GM12878 (cell line): ENCODE data around the gene OSBPL7. TPM values are rescaled to one million over a fixed set of nuclear protein-coding genes. Genes with fewer than 3 reads are reported as not detected.

Source experiments
- ATAC-seq: fragments of 200-7000 bp; cut with Tn5 transposase; 3 replicates; pipeline ENCODE4 v1.9.1; 2020; ENCODE audit warnings: mild to moderate bottlenecking, moderate library complexity
- BruUV-seq: library from RNA; stranded (reverse); fragments of 400-500 nt; replicated peaks from 2 replicates; lab custom pipeline; 2021; lab: Mats Ljungman, UMichigan
- CTCF ChIA-PET: fragments of 300-600 bp; sonication (Branson Sonifier 250); formaldehyde crosslinking; extraction: SDS; loops from one replicate; lab custom pipeline; 2021; ENCODE audit warnings: inconsistent platforms; lab: Yijun Ruan, JAX
- POLR2A ChIA-PET: fragments of 350-600 bp; formaldehyde crosslinking; extraction: SDS; loops from one replicate; lab custom pipeline; 2021; ENCODE audit warnings: inconsistent platforms; lab: Charles Lee
- RAD21 ChIA-PET: fragments of 300-600 bp; sonication (Branson Sonifier 250); formaldehyde crosslinking; loops from one replicate; lab custom pipeline; 2023; ENCODE audit warnings: antibody characterized with exemption; ENCODE audit not compliant: unreplicated experiment; lab: Charles Lee
- SMC1A ChIA-PET: fragments of 300-600 bp; sonication (Branson Sonifier 250); formaldehyde crosslinking; loops from one replicate; lab custom pipeline; 2023; ENCODE audit not compliant: unreplicated experiment, uncharacterized antibody; lab: Charles Lee
- DNase-seq: peaks from one replicate; pipeline ENCODE4 v3.0.0-alpha.2; 2011; ENCODE audit warnings: low read depth, low spot score
- FAIRE-seq: peaks from 3 replicates; lab custom pipeline; 2011; peaks lifted over from hg19 to GRCh38; lab: Jason Lieb, UNC
- H2AFZ ChIP-seq: 2 replicates; pipeline ENCODE4 v1.6.0; 2011; ENCODE audit warnings: low read depth, low read length, control low read depth; ENCODE audit not compliant: control insufficient read depth
- H3K27ac ChIP-seq: 2 replicates; pipeline ENCODE4 v1.5.1; 2011; ENCODE audit warnings: control low read depth; ENCODE audit not compliant: control insufficient read depth, insufficient read depth
- H3K27me3 ChIP-seq, 2 experiments: replicated peaks in 1 of 2; 2 replicates each; pipeline versions ENCODE4 v1.6.0 to v1.6.1; 2011; ENCODE audit warnings: low read length in 1 of 2; ENCODE audit not compliant: control insufficient read depth in 2 of 2, insufficient read depth in 2 of 2
- H3K36me3 ChIP-seq, 2 experiments: 2 replicates each; pipeline ENCODE4 v1.5.1; 2011; ENCODE audit warnings: low read length in 1 of 2; ENCODE audit not compliant: control insufficient read depth in 2 of 2, insufficient read depth in 2 of 2
- H3K4me1 ChIP-seq: 2 replicates; pipeline ENCODE4 v1.6.1; 2011; ENCODE audit warnings: mild to moderate bottlenecking, low read length, moderate library complexity, mixed read lengths; ENCODE audit not compliant: control insufficient read depth, insufficient read depth
- H3K4me2 ChIP-seq: 2 replicates; pipeline ENCODE4 v1.6.0; 2011; ENCODE audit warnings: control low read depth; ENCODE audit not compliant: control insufficient read depth, insufficient read depth
- H3K4me3 ChIP-seq: fragments of 200-600 bp; sonication (generic); 2 replicates; pipeline ENCODE4 v1.5.1; 2016
- H3K79me2 ChIP-seq: 2 replicates; pipeline ENCODE4 v1.6.0; 2011; ENCODE audit warnings: low read length; ENCODE audit not compliant: control insufficient read depth, insufficient read depth
- H3K9ac ChIP-seq: 2 replicates; pipeline ENCODE4 v1.8.0; 2011; ENCODE audit warnings: low read length, control low read depth, mixed read lengths; ENCODE audit not compliant: control insufficient read depth, insufficient read depth
- H3K9me3 ChIP-seq: replicated peaks from 3 replicates; pipeline ENCODE4 v1.5.1; 2011; ENCODE audit warnings: mild to moderate bottlenecking, low read length; ENCODE audit not compliant: control insufficient read depth, insufficient read depth
- H4K20me1 ChIP-seq: 2 replicates; pipeline ENCODE4 v1.6.0; 2011; ENCODE audit not compliant: control insufficient read depth, insufficient read depth
- ASH2L ChIP-seq: fragments of 300-600, 200-600 bp; sonication (generic); IDR thresholded peaks from 2 replicates; pipeline ENCODE4 v1.6.1; 2017; ENCODE audit warnings: low read depth, mild to moderate bottlenecking, borderline replicate concordance
- BMI1 ChIP-seq: fragments of 450-650 bp; IDR thresholded peaks from 2 replicates; pipeline ENCODE4 v1.6.1; 2016; ENCODE audit warnings: mild to moderate bottlenecking, moderate library complexity, borderline replicate concordance
- CEBPB ChIP-seq, 2 experiments: fragments of 150-350 bp in 1 of 2; IDR thresholded peaks; 2 replicates each; pipeline ENCODE4 v1.6.1; 2012 to 2014; ENCODE audit warnings: low read depth in 2 of 2, low read length in 2 of 2, borderline replicate concordance in 1 of 2, inconsistent platforms in 1 of 2
- CHD2 ChIP-seq: IDR thresholded peaks from 2 replicates; pipeline ENCODE4 v1.6.1; 2011; ENCODE audit warnings: low read depth, low read length, improper control_type of control experiment, borderline replicate concordance
- GABPA ChIP-seq: IDR thresholded peaks from 2 replicates; pipeline ENCODE4 v1.6.1; 2014; ENCODE audit warnings: antibody characterized with exemption, low read depth, mild to moderate bottlenecking, inconsistent platforms
- NFYA ChIP-seq: IDR thresholded peaks from 2 replicates; pipeline ENCODE4 v1.6.1; 2011; ENCODE audit warnings: low read depth, mild to moderate bottlenecking, low read length, improper control_type of control experiment, borderline replicate concordance
- NR2C2 ChIP-seq: IDR thresholded peaks from 2 replicates; pipeline ENCODE4 v1.6.1; 2011; ENCODE audit warnings: borderline replicate concordance, low read depth; ENCODE audit not compliant: control insufficient read depth, insufficient read length
- POLR2A ChIP-seq: IDR thresholded peaks from 2 replicates; pipeline ENCODE4 v1.6.1; 2011; ENCODE audit warnings: low read depth, mild to moderate bottlenecking, low read length
- SMAD5 ChIP-seq: IDR thresholded peaks from 2 replicates; pipeline ENCODE4 v1.6.1; 2016; ENCODE audit warnings: antibody characterized with exemption, low read depth
- SP1 ChIP-seq: IDR thresholded peaks from one replicate; pipeline ENCODE4 v1.6.1; 2011; ENCODE audit warnings: low read depth, low read length
- TARDBP ChIP-seq: IDR thresholded peaks from 2 replicates; pipeline ENCODE4 v1.6.1; 2016; ENCODE audit warnings: borderline replicate concordance
- ZNF622 ChIP-seq: fragments of 450-650 bp; IDR thresholded peaks from 2 replicates; pipeline ENCODE4 v1.6.1; 2017; ENCODE audit warnings: mild to moderate bottlenecking, inconsistent platforms
- WGBS: methylation state at CpG from one replicate; pipeline ENCODE4 v1.1.6; 2016; ENCODE audit warnings: low lambda C conversion rate; ENCODE audit not compliant: insufficient replicate concordance, insufficient coverage; ENCODE audit errors: missing lambda C conversion rate; 5-methylcytosine and 5-hydroxymethylcytosine counted together
- in situ Hi-C: fragments of 300-500 bp; cut with MboI; formaldehyde crosslinking; loops from 9 replicates; pipeline ENCODE4 v1.14.3; 2018; ENCODE audit warnings: mixed read lengths
- intact Hi-C: fragments of 100-400 bp; cut with micrococcal nuclease; formaldehyde crosslinking; loops from one replicate; pipeline ENCODE4 v1.14.2; 2022; ENCODE audit not compliant: unreplicated experiment
- polyA plus RNA-seq, 11 experiments: library from polyadenylated mRNA; depleted of rRNA in 4 of 11; unstranded in 6 of 11; stranded (reverse) in 5 of 11; fragments of >200 nt; fragmentation: Nextera tagmentation in 4 of 11; fragmentation: Illumina TruSeq in 1 of 11; extraction: Ambion mirVana in 4 of 11; extraction: Trizol in 1 of 11; gene quantifications; 1 replicate in 1 of 11; 2 replicates in 10 of 11; pipeline versions ENCODE4 v1.2.1 to v1.2.3, GENCODE V29; 2011 to 2016; ENCODE audit warnings: inconsistent platforms in 2 of 11, missing spikeins in 2 of 11, low read depth in 1 of 11
- total RNA-seq, 4 experiments: library from RNA; depleted of rRNA in 3 of 4; stranded (reverse); fragments of >200 nt in 3 of 4; fragmentation: Illumina TruSeq in 1 of 4; extraction: Trizol in 1 of 4; gene quantifications; 2 replicates each; pipeline versions ENCODE4 v1.2.1 to v1.2.3, GENCODE V29; 2013 to 2021

Gene OSBPL7
- total and polyA plus RNA-seq, 10 of the 15 experiments (the other 5 are each of a cell fraction or from before 2014, with no cell fraction given): 0.50 to 16.1 (median 6.7) TPM

DNA sequence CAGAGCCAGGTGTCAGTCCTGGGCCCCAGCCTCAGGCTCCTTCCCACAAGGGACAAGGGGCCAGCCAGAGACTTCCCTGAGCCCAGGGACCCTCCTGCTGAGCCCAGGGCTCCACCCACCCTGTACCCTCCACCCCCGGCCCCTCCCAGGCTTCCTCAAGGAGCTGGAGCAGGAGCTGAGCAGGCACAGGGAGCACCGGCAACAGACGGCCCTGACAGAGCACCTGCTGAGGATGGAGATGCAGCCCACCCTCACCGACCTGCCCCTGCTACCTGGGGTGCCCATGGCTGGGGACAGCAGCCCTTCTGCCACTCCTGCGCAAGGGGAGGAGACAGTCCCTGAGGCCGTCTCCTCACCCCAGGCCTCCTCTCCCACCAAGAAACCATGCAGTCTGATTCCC is 15.0 kb upstream of the OSBPL7 start:
- DNase-seq (no peak), ATAC-seq (no peak), FAIRE-seq (no peak)
- no peak overlapping the region for H3K4me2 ChIP-seq
- peaks cover 13% of the 10 kb centered on the region for H3K4me1 ChIP-seq
- BruUV-seq: no TSS peak
- H3K79me2 ChIP-seq: no peaks in the 10 kb centered on the region; the same call in 1 of the 2 replicates
- no peaks in the 10 kb centered on the region for H3K9me3 ChIP-seq
- TF ChIP-seq ZNF622: no peak
- no peak for TF ChIP-seq CHD2
- no peak for TF ChIP-seq SMAD5
- no peak for TF ChIP-seq GABPA
- no peak for TF ChIP-seq ASH2L
- no peak for TF ChIP-seq POLR2A
- no peak for TF ChIP-seq SP1
- no peak for TF ChIP-seq NFYA
- no peak for TF ChIP-seq BMI1
- no peak for TF ChIP-seq NR2C2
- TF ChIP-seq CEBPB (IDR thresholded peaks at IDR 0.05; ENCODE audit: borderline replicate concordance in 1 of 2, low read depth in 2 of 2, low read length in 2 of 2): no peak
- TF ChIP-seq TARDBP: no peak
- no peaks in the 10 kb centered on the region for H4K20me1 ChIP-seq
- WGBS: 69% methylated on average over 6 of the region's 6 CpGs
- in situ Hi-C loops (no loop called here), intact Hi-C loops (no loop called here)
- ChIA-PET RAD21 (interaction anchor here (0.8 kb wide), 1 partner anchor 53 kb away, joined by 3 read pairs; no protein-coding TSS in a partner anchor), CTCF (interaction anchor here (0.9 kb wide), 1 partner anchor 173 kb away, joined by 3 read pairs; no protein-coding TSS in a partner anchor), POLR2A (interaction anchor here (0.6 to 1.5 kb wide), 3 partner anchors 58 to 753 kb away, joined by 3 to 6 read pairs (median 4); partner anchors contain the start of gene SP2), SMC1A (no interaction called here)
- no peak overlapping the region for H2AFZ ChIP-seq
- no peak overlapping the region for H3K4me3 ChIP-seq
- no peak overlapping the region for H3K9ac ChIP-seq
- H3K36me3 ChIP-seq: no peaks in the 10 kb centered on the region
- no peaks in the 10 kb centered on the region for H3K27me3 ChIP-seq
- no peak overlapping the region for H3K27ac ChIP-seq
